OCI-LY7 (cell line): ENCODE results near the gene NELL1. TPM values are rescaled to one million over a fixed set of nuclear protein-coding genes. Genes with fewer than 3 reads are reported as not detected.

ENCODE experiments used
- BruUV-seq: library from RNA; stranded (reverse); fragments of 400-500 nt; replicated peaks from 2 replicates; lab custom pipeline; 2021; lab: Mats Ljungman, UMichigan
- CTCF ChIA-PET: fragments of 300-600 bp; sonication (Branson Sonifier 250); formaldehyde crosslinking; loops from one replicate; lab custom pipeline; 2022; ENCODE audit warnings: antibody characterized with exemption; ENCODE audit not compliant: unreplicated experiment; lab: Charles Lee
- POLR2A ChIA-PET: fragments of 300-600 bp; sonication (Branson Sonifier 250); formaldehyde crosslinking; loops from one replicate; lab custom pipeline; 2022; ENCODE audit warnings: antibody characterized with exemption; lab: Charles Lee
- DNase-seq: peaks from one replicate; pipeline ENCODE4 v3.0.0-alpha.2; 2015; ENCODE audit warnings: low spot score
- H2AFZ ChIP-seq: fragments of 200-600 bp; sonication (generic), shearing (Covaris generic); 2 replicates; pipeline ENCODE4 v1.6.1; 2014; ENCODE audit warnings: mild to moderate bottlenecking, antibody characterized with exemption, low read length, moderate library complexity
- H3K27ac ChIP-seq: fragments of 200-600 bp; sonication (generic); 2 replicates; pipeline ENCODE4 v1.5.1; 2014; ENCODE audit warnings: mixed run types, low read depth, mild to moderate bottlenecking, moderate library complexity, low read length, inconsistent platforms; ENCODE audit not compliant: poor library complexity, severe bottlenecking
- H3K36me3 ChIP-seq: fragments of 200-600 bp; sonication (generic); 2 replicates; pipeline ENCODE4 v1.6.1; 2014; ENCODE audit warnings: mild to moderate bottlenecking, antibody characterized with exemption, low read length, moderate library complexity, mixed read lengths; ENCODE audit not compliant: insufficient read depth
- H3K4me1 ChIP-seq: fragments of 200-600 bp; sonication (generic); 2 replicates; pipeline ENCODE4 v1.5.1; 2014; ENCODE audit warnings: mild to moderate bottlenecking, low read length; ENCODE audit not compliant: insufficient read depth, poor library complexity, severe bottlenecking
- H3K4me2 ChIP-seq: fragments of 200-600 bp; sonication (generic); 2 replicates; pipeline ENCODE4 v1.6.1; 2014; ENCODE audit warnings: mild to moderate bottlenecking, low read length
- H3K4me3 ChIP-seq: fragments of 200-600 bp; sonication (generic); 2 replicates; pipeline ENCODE4 v1.5.1; 2014; ENCODE audit warnings: mild to moderate bottlenecking, low read depth, low read length; ENCODE audit not compliant: poor library complexity, severe bottlenecking
- H3K79me2 ChIP-seq: fragments of 200-600 bp; sonication (generic); 2 replicates; pipeline ENCODE4 v1.6.1; 2016; ENCODE audit warnings: low read depth, mild to moderate bottlenecking, low read length, moderate library complexity, mixed read lengths; ENCODE audit not compliant: insufficient read depth
- H3K9me2 ChIP-seq: fragments of 200-600 bp; sonication (generic); 2 replicates; pipeline ENCODE4 v1.6.1; 2016; ENCODE audit warnings: mild to moderate bottlenecking, low read length, mixed read lengths; ENCODE audit not compliant: insufficient read depth
- H3K9me3 ChIP-seq: fragments of 200-600 bp; sonication (generic); 2 replicates; pipeline ENCODE4 v1.6.1; 2014; ENCODE audit warnings: mild to moderate bottlenecking, mixed run types, low read length, mixed read lengths
- H4K20me1 ChIP-seq: fragments of 200-600 bp; sonication (generic); 2 replicates; pipeline ENCODE4 v1.6.1; 2014; ENCODE audit warnings: mild to moderate bottlenecking, antibody characterized with exemption, low read length, moderate library complexity, mixed read lengths; ENCODE audit not compliant: insufficient read depth
- CTCF ChIP-seq: fragments of 200-600 bp; sonication (generic); conservative IDR thresholded peaks from 2 replicates; pipeline ENCODE4 v1.5.1; 2014; ENCODE audit warnings: mild to moderate bottlenecking, antibody characterized with exemption, low read length, moderate library complexity, mixed read lengths
- EZH2phosphoT487 ChIP-seq: fragments of 200-600 bp; sonication (generic); IDR thresholded peaks from 2 replicates; pipeline ENCODE4 v1.6.1; 2018; ENCODE audit warnings: low read depth, borderline replicate concordance, mild to moderate bottlenecking, mixed run types, antibody characterized with exemption, low read length, moderate library complexity, mixed read lengths
- intact Hi-C: fragments of 100-400 bp; cut with micrococcal nuclease; formaldehyde crosslinking; loops from one replicate; pipeline ENCODE4 v1.10.0; 2022; ENCODE audit not compliant: unreplicated experiment
- total RNA-seq, 2 experiments: library from RNA; depleted of rRNA in 1 of 2; stranded (reverse); fragments of >200 nt in 1 of 2; shearing (Covaris generic) in 1 of 2; gene quantifications; 2 replicates each; pipeline ENCODE4 v1.2.3, GENCODE V29; 2014 to 2022

Gene NELL1
- total RNA-seq, 2 experiments from 2014 or later = not detected

- no peak overlapping the region for H3K27ac ChIP-seq
- ChIA-PET CTCF (no interaction called here), POLR2A (no interaction called here)
- H4K20me1 ChIP-seq = no peaks in the 10 kb centered on the region
- no peaks in the 10 kb centered on the region for H3K4me1 ChIP-seq
- H3K36me3 ChIP-seq = no peaks in the 10 kb centered on the region
- DNase-seq = no peak
- no peak overlapping the region for H3K4me3 ChIP-seq
- intact Hi-C loops = no loop called here
- H3K9me2 ChIP-seq = no peaks in the 10 kb centered on the region
- H2AFZ ChIP-seq = no peak overlapping the region
- no peak overlapping the region for H3K4me2 ChIP-seq
- TF ChIP-seq CTCF (no peak), EZH2phosphoT487 (no peak)
- BruUV-seq = no TSS peak
- no peaks in the 10 kb centered on the region for H3K9me3 ChIP-seq
- no peaks in the 10 kb centered on the region for H3K79me2 ChIP-seq
These were observed 43.1 kb upstream of the NELL1 start for GRCh38 chr11:20626279-20626678.

GRCh38 chr11:20627026-20627425 lies 42.4 kb upstream of the NELL1 start:
- CTCF ChIA-PET = no interaction called here
- intact Hi-C loops = no loop called here
- no peaks in the 10 kb centered on the region for H3K79me2 ChIP-seq
- no TSS peak for BruUV-seq
- H4K20me1 ChIP-seq = no peaks in the 10 kb centered on the region
- no peak for DNase-seq
- H3K4me3 ChIP-seq = no peak overlapping the region
- no peaks in the 10 kb centered on the region for H3K4me1 ChIP-seq
- H3K36me3 ChIP-seq = no peaks in the 10 kb centered on the region
- no peak overlapping the region for H3K4me2 ChIP-seq
- no peaks in the 10 kb centered on the region for H3K9me3 ChIP-seq
- no peak overlapping the region for H2AFZ ChIP-seq
- H3K27ac ChIP-seq = no peak overlapping the region
- POLR2A ChIA-PET = no interaction called here
- H3K9me2 ChIP-seq = no peaks in the 10 kb centered on the region
- TF ChIP-seq CTCF = no peak
- no peak for TF ChIP-seq EZH2phosphoT487

- Histone ChIP-seq H3K36me3 (no peaks in the 10 kb centered on the region), H3K9me3 (no peaks in the 10 kb centered on the region), H2AFZ (no peak overlapping the region), H3K79me2 (no peaks in the 10 kb centered on the region), H4K20me1 (no peaks in the 10 kb centered on the region), H3K4me3 (no peak overlapping the region), H3K4me2 (no peak overlapping the region), H3K4me1 (no peaks in the 10 kb centered on the region), H3K27ac (no peak overlapping the region), H3K9me2 (no peaks in the 10 kb centered on the region)
- intact Hi-C loops = no loop called here
- TF ChIP-seq EZH2phosphoT487 = no peak
- no peak for TF ChIP-seq CTCF
- ChIA-PET CTCF (no interaction called here), POLR2A (no interaction called here)
- BruUV-seq = no TSS peak
- DNase-seq = no peak
These were observed 41.7 kb upstream of the NELL1 start for GRCh38 chr11:20627701-20628100.
